Progenitor cell of endocrine pancreas (in vitro differentiated cells): Measurements from ENCODE around the gene SUSD5. TPM values are rescaled to one million over a fixed set of nuclear protein-coding genes. Genes with fewer than 3 reads are reported as not detected.

Experiments
- DNase-seq: peaks from one replicate; pipeline ENCODE4 v3.0.0; 2021; ENCODE audit warnings: low spot score; ENCODE audit not compliant: unreplicated experiment
- H3K27ac Mint-ChIP-seq: 2 replicates; pipeline ENCODE4 v1.8.0; 2021; ENCODE audit warnings: mild to moderate bottlenecking, moderate library complexity, mixed read lengths
- H3K27me3 Mint-ChIP-seq: 2 replicates; pipeline ENCODE4 v1.8.0; 2021; ENCODE audit warnings: mixed read lengths
- H3K36me3 Mint-ChIP-seq: 2 replicates; pipeline ENCODE4 v1.8.0; 2022; ENCODE audit warnings: mixed read lengths; ENCODE audit not compliant: insufficient read depth
- H3K4me1 Mint-ChIP-seq: 2 replicates; pipeline ENCODE4 v1.8.0; 2021; ENCODE audit warnings: low read depth, mixed read lengths
- H3K4me3 Mint-ChIP-seq: 2 replicates; pipeline ENCODE4 v1.8.0; 2021; ENCODE audit warnings: low read depth, mild to moderate bottlenecking, moderate library complexity, mixed read lengths
- H3K9me3 Mint-ChIP-seq: 2 replicates; pipeline ENCODE4 v1.8.0; 2021; ENCODE audit warnings: low read depth, mixed read lengths
- CTCF ChIP-seq: fragments of 200-600 bp; sonication (generic); IDR thresholded peaks from one replicate; pipeline ENCODE4 v1.5.0; 2021; ENCODE audit warnings: antibody characterized with exemption, mild to moderate bottlenecking; ENCODE audit not compliant: unreplicated experiment
- total RNA-seq: library from RNA; stranded (reverse); gene quantifications from 2 replicates; pipeline ENCODE4 v1.2.1, GENCODE V29; 2021

The SUSD5 gene
- total RNA-seq, 1 donor from 2014 or later, result 1.1 TPM

GRCh38 chr3:33146791-33147445 lies 71.7 kb downstream of the SUSD5 start:
- TF ChIP-seq CTCF, result no peak
- Mint-ChIP-seq H3K36me3 (peaks cover 2% of the 10 kb centered on the region), H3K27me3 (peaks cover 3% of the 10 kb centered on the region), H3K9me3 (no peaks in the 10 kb centered on the region), H3K4me3 (no peak overlapping the region), H3K4me1 (no peaks in the 10 kb centered on the region), H3K27ac (no peak overlapping the region)
- DNase-seq, result no peak

GRCh38 chr3:33145901-33146580 lies 72.6 kb downstream of the SUSD5 start:
- H3K9me3 Mint-ChIP-seq, result no peaks in the 10 kb centered on the region
- H3K36me3 Mint-ChIP-seq, result peaks cover 4% of the 10 kb centered on the region
- no peak overlapping the region for H3K27ac Mint-ChIP-seq
- no peaks in the 10 kb centered on the region for H3K4me1 Mint-ChIP-seq
- no peak for TF ChIP-seq CTCF
- no peak overlapping the region for H3K4me3 Mint-ChIP-seq
- peaks cover 3% of the 10 kb centered on the region for H3K27me3 Mint-ChIP-seq
- no peak for DNase-seq

GRCh38 chr3:33145221-33145900 lies 73.2 kb downstream of the SUSD5 start:
- no peak for DNase-seq
- H3K9me3 Mint-ChIP-seq, result no peaks in the 10 kb centered on the region
- no peak overlapping the region for H3K27ac Mint-ChIP-seq
- TF ChIP-seq CTCF, result no peak
- H3K4me1 Mint-ChIP-seq, result no peaks in the 10 kb centered on the region
- H3K4me3 Mint-ChIP-seq, result no peak overlapping the region
- peaks cover 3% of the 10 kb centered on the region for H3K27me3 Mint-ChIP-seq
- H3K36me3 Mint-ChIP-seq, result peaks cover 4% of the 10 kb centered on the region

GRCh38 chr3:33144433-33144832 lies 74.2 kb downstream of the SUSD5 start:
- peak; percentile 25 for TF ChIP-seq CTCF

GRCh38 chr3:33141006-33141405 lies 77.6 kb downstream of the SUSD5 start:
- H3K9me3 Mint-ChIP-seq, result no peaks in the 10 kb centered on the region
- no peaks in the 10 kb centered on the region for H3K27me3 Mint-ChIP-seq
- no peak overlapping the region for H3K4me3 Mint-ChIP-seq
- peaks cover 5% of the 10 kb centered on the region for H3K36me3 Mint-ChIP-seq
- peaks cover 2% of the 10 kb centered on the region for H3K4me1 Mint-ChIP-seq
- H3K27ac Mint-ChIP-seq, result no peak overlapping the region
- TF ChIP-seq CTCF, result no peak
- DNase-seq, result no peak

More at GRCh38 chr3:33144433-33144832, 74.2 kb downstream of the SUSD5 start:
- peaks cover 3% of the 10 kb centered on the region for H3K27me3 Mint-ChIP-seq
- no peak overlapping the region for H3K27ac Mint-ChIP-seq
- H3K4me1 Mint-ChIP-seq, result peaks cover 2% of the 10 kb centered on the region
- H3K9me3 Mint-ChIP-seq, result no peaks in the 10 kb centered on the region
- H3K4me3 Mint-ChIP-seq, result no peak overlapping the region
- DNase-seq, result no peak
- H3K36me3 Mint-ChIP-seq, result peaks cover 4% of the 10 kb centered on the region
